GM18867 (cell line): ENCODE data around the gene CADM2.

ENCODE experiments used
- ATAC-seq: cut with Tn5 transposase; IDR thresholded peaks from one replicate; pipeline ENCODE4 v1.9.1; 2021; ENCODE audit warnings: mild to moderate bottlenecking, moderate library complexity; ENCODE audit not compliant: unreplicated experiment

Gene CADM2

GRCh38 chr3:85182975-85183752 lies 224.4 kb downstream of the CADM2 start:
- ATAC-seq: no peak

GRCh38 chr3:85185495-85185894 lies 226.7 kb downstream of the CADM2 start:
- no peak for ATAC-seq

GRCh38 chr3:85189731-85190130 lies 230.9 kb downstream of the CADM2 start:
- ATAC-seq: no peak

- no peak for ATAC-seq
These were observed 234.8 kb downstream of the CADM2 start for GRCh38 chr3:85193565-85193964.

- ATAC-seq: no peak
These were observed 249.9 kb downstream of the CADM2 start for GRCh38 chr3:85208650-85209049.

GRCh38 chr3:85210540-85210939 lies 251.8 kb downstream of the CADM2 start:
- no peak for ATAC-seq

- no peak for ATAC-seq
These were observed 270.2 kb downstream of the CADM2 start for GRCh38 chr3:85228966-85229365.

GRCh38 chr3:85244091-85244490 lies 285.3 kb downstream of the CADM2 start:
- ATAC-seq: no peak

GRCh38 chr3:85244519-85244918 lies 285.7 kb downstream of the CADM2 start:
- ATAC-seq: no peak

GRCh38 chr3:85251766-85252165 lies 293.0 kb downstream of the CADM2 start:
- no peak for ATAC-seq

- ATAC-seq: no peak
These were observed 293.9 kb downstream of the CADM2 start for GRCh38 chr3:85252686-85253085.

- ATAC-seq: no peak
These were observed 295.9 kb downstream of the CADM2 start for GRCh38 chr3:85254738-85255137.

GRCh38 chr3:85255949-85256348 lies 297.2 kb downstream of the CADM2 start:
- no peak for ATAC-seq

- no peak for ATAC-seq
These were observed 299.5 kb downstream of the CADM2 start for GRCh38 chr3:85258326-85258725.

GRCh38 chr3:85258819-85259218 lies 300.0 kb downstream of the CADM2 start:
- ATAC-seq: no peak

- no peak for ATAC-seq
These were observed 301.0 kb downstream of the CADM2 start for GRCh38 chr3:85259748-85260147.

GRCh38 chr3:85264381-85264780 lies 305.6 kb downstream of the CADM2 start:
- ATAC-seq: no peak

GRCh38 chr3:85270488-85270887 lies 311.7 kb downstream of the CADM2 start:
- no peak for ATAC-seq

- no peak for ATAC-seq
These were observed 313.1 kb downstream of the CADM2 start for GRCh38 chr3:85271911-85272310.

- ATAC-seq: no peak
These were observed 329.5 kb downstream of the CADM2 start for GRCh38 chr3:85288257-85288656.

GRCh38 chr3:85297291-85297690 lies 338.5 kb downstream of the CADM2 start:
- ATAC-seq: no peak

GRCh38 chr3:85298032-85298431 lies 339.2 kb downstream of the CADM2 start:
- ATAC-seq: no peak

- ATAC-seq: no peak
These were observed 344.4 kb downstream of the CADM2 start for GRCh38 chr3:85303156-85303555.
